Esophagus squamous epithelium (tissue), 4 donors: ENCODE measurements around the gene PSMD13.

Source experiments
- POLR2A ChIP-seq, 4 donors: fragments of 450-650 bp; IDR thresholded peaks; one replicate each; pipeline ENCODE4 v1.6.1; 2017; ENCODE audit warnings: antibody characterized with exemption in 4 of 4, mild to moderate bottlenecking in 4 of 4, moderate library complexity in 3 of 4
- TF ChIP-seq, protein P1 (sequence below), 6 experiments: fragments of 450-650 bp in 4 of 6; fragments of 200-600 bp in 2 of 6; sonication (generic) in 2 of 6; IDR thresholded peaks; one replicate each; pipeline ENCODE4 v1.5.1; 2016 to 2019; ENCODE audit warnings: antibody characterized with exemption in 6 of 6, mild to moderate bottlenecking in 4 of 6, moderate library complexity in 4 of 6

DNA sequence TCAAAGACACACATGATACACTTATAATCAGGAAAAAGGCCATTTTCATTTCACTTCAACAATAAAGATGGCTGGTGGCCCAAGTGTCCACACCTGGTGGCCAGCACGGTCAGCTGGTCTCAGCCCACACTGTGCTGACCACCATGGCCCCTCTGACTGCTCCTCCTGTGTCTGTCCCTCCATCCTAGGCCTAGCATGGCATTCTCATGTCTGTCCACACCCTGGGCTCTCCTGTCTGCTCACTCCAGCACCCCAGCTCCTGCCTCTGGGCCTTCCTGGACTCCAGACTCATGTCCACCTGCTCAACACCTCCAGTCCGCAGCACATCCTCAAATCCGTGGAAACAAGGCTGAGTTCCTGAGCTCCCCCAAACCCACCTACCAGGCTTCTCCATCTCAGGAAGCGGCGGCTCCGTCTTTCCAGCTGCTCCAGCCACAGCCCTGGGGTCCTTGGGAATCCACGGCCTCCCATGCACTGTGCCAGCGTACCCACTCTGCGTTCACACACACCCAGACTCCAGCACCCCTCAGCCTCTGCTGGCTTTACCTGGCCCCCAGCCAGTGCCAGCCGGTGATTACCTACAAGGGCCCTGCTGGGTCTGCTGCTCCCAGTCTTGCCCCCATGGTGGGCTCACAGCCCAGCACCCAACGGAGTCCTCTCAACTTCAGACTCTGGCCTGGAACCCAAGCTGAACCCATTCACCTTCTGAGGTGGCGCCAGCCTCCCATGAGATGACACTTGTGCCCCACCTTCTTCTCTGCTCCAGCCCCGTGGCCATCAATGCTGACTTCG is 14.6 kb upstream of the PSMD13 start:
- TF ChIP-seq POLR2A (IDR thresholded peaks at IDR 0.05): no peak
- TF ChIP-seq, protein P1, sequence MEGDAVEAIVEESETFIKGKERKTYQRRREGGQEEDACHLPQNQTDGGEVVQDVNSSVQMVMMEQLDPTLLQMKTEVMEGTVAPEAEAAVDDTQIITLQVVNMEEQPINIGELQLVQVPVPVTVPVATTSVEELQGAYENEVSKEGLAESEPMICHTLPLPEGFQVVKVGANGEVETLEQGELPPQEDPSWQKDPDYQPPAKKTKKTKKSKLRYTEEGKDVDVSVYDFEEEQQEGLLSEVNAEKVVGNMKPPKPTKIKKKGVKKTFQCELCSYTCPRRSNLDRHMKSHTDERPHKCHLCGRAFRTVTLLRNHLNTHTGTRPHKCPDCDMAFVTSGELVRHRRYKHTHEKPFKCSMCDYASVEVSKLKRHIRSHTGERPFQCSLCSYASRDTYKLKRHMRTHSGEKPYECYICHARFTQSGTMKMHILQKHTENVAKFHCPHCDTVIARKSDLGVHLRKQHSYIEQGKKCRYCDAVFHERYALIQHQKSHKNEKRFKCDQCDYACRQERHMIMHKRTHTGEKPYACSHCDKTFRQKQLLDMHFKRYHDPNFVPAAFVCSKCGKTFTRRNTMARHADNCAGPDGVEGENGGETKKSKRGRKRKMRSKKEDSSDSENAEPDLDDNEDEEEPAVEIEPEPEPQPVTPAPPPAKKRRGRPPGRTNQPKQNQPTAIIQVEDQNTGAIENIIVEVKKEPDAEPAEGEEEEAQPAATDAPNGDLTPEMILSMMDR (IDR thresholded peaks at IDR 0.05): no peak
